Astrocyte of the spinal cord (primary cell): ENCODE results near the gene BMP5.

Experiments
- DNase-seq: peaks from one replicate; pipeline ENCODE4 v3.0.0; 2011; ENCODE audit warnings: low read depth, low spot score
- H3K4me3 ChIP-seq: 2 replicates; pipeline ENCODE4 v1.5.1; 2011; ENCODE audit warnings: low read depth, mild to moderate bottlenecking, low read length, moderate library complexity
- in situ Hi-C: cut with HindIII; loops from 2 replicates; pipeline ENCODE4 v1.10.0; 2017; ENCODE audit warnings: low sequenced_read_pairs
- TF ChIP-seq, protein P1 (sequence below): IDR thresholded peaks from 2 replicates; pipeline ENCODE4 v1.5.1; 2012; ENCODE audit warnings: low read depth, mild to moderate bottlenecking, low read length, inconsistent platforms

Gene BMP5

DNA sequence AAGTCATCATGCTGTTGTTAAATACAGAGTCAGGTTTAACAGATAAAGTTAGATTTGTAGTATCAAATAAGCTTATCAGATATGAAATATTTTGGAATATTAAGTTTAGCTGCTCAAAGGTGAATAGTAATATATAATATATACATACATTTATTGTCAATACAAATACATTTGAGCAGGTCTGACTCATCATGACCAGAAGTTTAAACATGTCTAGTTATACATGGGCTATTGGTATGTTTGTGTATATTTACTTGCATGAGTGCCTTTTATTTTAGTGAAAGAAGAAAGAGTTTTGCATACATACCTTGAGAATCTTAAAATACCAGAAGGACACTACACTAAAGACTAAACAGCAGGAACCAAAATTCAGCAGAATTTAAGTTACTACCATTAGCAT, 76.8 kb downstream of the BMP5 start:
- TF ChIP-seq, protein P1, sequence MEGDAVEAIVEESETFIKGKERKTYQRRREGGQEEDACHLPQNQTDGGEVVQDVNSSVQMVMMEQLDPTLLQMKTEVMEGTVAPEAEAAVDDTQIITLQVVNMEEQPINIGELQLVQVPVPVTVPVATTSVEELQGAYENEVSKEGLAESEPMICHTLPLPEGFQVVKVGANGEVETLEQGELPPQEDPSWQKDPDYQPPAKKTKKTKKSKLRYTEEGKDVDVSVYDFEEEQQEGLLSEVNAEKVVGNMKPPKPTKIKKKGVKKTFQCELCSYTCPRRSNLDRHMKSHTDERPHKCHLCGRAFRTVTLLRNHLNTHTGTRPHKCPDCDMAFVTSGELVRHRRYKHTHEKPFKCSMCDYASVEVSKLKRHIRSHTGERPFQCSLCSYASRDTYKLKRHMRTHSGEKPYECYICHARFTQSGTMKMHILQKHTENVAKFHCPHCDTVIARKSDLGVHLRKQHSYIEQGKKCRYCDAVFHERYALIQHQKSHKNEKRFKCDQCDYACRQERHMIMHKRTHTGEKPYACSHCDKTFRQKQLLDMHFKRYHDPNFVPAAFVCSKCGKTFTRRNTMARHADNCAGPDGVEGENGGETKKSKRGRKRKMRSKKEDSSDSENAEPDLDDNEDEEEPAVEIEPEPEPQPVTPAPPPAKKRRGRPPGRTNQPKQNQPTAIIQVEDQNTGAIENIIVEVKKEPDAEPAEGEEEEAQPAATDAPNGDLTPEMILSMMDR: no peak
- in situ Hi-C loops: no loop called here
- DNase-seq: no peak
- no peak overlapping the region for H3K4me3 ChIP-seq

DNA sequence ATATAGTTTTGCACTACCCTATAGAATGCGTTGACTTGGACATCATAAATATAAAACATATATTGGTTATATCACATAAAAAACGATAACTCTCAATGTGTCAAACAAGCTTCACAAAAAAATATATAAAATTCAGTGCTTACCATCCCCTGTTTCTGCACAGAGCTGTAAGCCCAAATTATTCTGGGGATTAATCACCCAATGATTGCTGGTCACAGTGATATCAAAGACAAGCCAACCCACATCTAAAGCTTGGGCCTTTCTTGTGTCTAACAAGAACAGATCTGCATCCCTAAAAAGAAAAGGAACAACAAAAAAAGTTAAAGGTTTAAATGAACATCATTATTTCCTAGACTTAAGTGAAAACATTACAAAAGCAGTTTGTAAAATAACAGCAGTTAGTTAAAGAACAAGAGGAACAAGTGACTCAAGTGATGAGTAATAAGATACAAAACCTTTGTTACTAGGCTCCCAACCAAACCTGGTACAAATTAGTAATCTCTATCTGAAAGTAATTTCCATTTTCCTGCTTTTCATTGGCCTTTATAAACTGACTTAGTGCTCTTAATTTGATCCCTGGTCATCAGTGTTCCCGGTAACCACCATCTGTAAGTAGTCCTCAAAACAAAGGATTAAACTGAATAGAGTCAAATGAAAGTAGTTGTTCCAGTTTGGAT, 81.1 kb downstream of the BMP5 start:
- H3K4me3 ChIP-seq: no peak overlapping the region
- peak; percentile 87 for DNase-seq
- TF ChIP-seq, protein P1: no peak
- in situ Hi-C loops: no loop called here

- H3K4me3 ChIP-seq: no peak overlapping the region
- in situ Hi-C loops: no loop called here
- no peak for DNase-seq
- TF ChIP-seq, protein P1: no peak
These were observed 90.1 kb downstream of the BMP5 start for GRCh38 chr6:55785273-55785672.

GRCh38 chr6:55782275-55782674, 93.1 kb downstream of the BMP5 start:
- H3K4me3 ChIP-seq: no peak overlapping the region
- TF ChIP-seq, protein P1: no peak
- no peak for DNase-seq
- in situ Hi-C loops: no loop called here

- H3K4me3 ChIP-seq: no peak overlapping the region
- in situ Hi-C loops: no loop called here
- TF ChIP-seq, protein P1: no peak
- no peak for DNase-seq
These were observed 96.7 kb downstream of the BMP5 start for GRCh38 chr6:55778705-55779104.

DNA sequence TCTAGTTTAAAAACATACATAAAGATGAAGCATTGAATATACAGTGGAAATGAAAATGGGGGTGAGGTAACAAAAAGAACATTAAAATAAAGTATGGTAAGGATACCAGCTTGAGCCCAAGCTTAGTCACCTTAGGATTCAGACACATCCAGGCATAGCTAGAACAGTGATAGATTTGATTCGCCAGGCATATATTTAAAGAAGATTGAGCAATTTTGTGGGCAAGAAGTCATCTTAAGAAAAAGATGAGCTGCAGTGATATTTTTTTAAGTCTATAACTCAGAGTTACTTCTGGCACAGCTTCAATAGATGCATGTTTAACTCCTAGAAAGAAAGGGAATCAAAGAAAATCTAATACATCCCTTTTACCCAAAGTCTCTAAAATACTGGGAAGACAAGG, 97.9 kb downstream of the BMP5 start:
- H3K4me3 ChIP-seq: no peak overlapping the region
- in situ Hi-C loops: no loop called here
- DNase-seq: no peak
- TF ChIP-seq, protein P1: no peak
